Neutrophil (primary cell): ENCODE results near the gene PDE3A.

Experiments
- H3K27ac ChIP-seq: fragments of 200-600 bp; sonication (generic); 2 replicates; pipeline ENCODE4 v1.5.1; 2016; ENCODE audit warnings: mild to moderate bottlenecking, moderate library complexity
- H3K27me3 ChIP-seq: fragments of 200-600 bp; sonication (generic); 2 replicates; pipeline ENCODE4 v1.6.0; 2016; ENCODE audit warnings: mild to moderate bottlenecking
- H3K36me3 ChIP-seq: fragments of 200-600 bp; sonication (generic); 2 replicates; pipeline ENCODE4 v1.5.1; 2017
- H3K4me1 ChIP-seq, 2 experiments: fragments of 200-600 bp in 1 of 2; sonication (generic) in 1 of 2; 1 replicate in 1 of 2; 2 replicates in 1 of 2; pipeline versions ENCODE4 v1.5.1 to v1.6.1; 2013 to 2016; ENCODE audit warnings: low read depth in 1 of 2, low read length in 1 of 2, mild to moderate bottlenecking in 1 of 2, moderate library complexity in 1 of 2; ENCODE audit not compliant: control insufficient read depth in 1 of 2, insufficient read depth in 1 of 2
- H3K4me3 ChIP-seq, 2 experiments: fragments of 200-600 bp in 1 of 2; sonication (generic) in 1 of 2; 1 replicate in 1 of 2; 2 replicates in 1 of 2; pipeline ENCODE4 v1.5.1; 2013 to 2016; ENCODE audit warnings: low read depth in 1 of 2, low read length in 1 of 2, mild to moderate bottlenecking in 1 of 2, moderate library complexity in 1 of 2
- H3K9me3 ChIP-seq: fragments of 200-600 bp; sonication (generic); 2 replicates; pipeline ENCODE4 v1.5.1; 2016
- TF ChIP-seq, protein P1 (sequence below): fragments of 200-600 bp; sonication (generic); IDR thresholded peaks from 2 replicates; pipeline ENCODE4 v1.5.1; 2016; ENCODE audit warnings: antibody characterized with exemption

Gene PDE3A

DNA sequence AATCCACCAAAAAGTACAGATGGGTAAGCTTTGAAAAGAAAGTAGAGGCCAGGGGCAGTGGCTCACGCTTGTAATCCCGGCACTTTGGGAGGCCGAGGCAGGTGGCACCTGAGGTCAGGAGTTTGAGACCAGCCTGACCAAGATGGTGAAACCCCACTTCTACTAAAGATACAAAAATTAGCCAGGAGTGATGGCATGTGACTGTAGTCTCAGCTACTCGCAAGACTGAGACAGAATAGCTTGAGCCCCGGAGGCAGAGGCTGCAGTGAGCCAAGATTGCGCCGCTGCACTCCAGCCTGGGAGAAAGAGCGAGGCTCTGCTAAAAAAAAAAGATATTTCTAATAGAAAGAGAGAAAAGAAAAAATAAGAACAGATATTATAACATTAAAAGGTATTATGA is 192.6 kb downstream of the PDE3A start:
- H3K27ac ChIP-seq = no peak overlapping the region
- TF ChIP-seq, protein P1, sequence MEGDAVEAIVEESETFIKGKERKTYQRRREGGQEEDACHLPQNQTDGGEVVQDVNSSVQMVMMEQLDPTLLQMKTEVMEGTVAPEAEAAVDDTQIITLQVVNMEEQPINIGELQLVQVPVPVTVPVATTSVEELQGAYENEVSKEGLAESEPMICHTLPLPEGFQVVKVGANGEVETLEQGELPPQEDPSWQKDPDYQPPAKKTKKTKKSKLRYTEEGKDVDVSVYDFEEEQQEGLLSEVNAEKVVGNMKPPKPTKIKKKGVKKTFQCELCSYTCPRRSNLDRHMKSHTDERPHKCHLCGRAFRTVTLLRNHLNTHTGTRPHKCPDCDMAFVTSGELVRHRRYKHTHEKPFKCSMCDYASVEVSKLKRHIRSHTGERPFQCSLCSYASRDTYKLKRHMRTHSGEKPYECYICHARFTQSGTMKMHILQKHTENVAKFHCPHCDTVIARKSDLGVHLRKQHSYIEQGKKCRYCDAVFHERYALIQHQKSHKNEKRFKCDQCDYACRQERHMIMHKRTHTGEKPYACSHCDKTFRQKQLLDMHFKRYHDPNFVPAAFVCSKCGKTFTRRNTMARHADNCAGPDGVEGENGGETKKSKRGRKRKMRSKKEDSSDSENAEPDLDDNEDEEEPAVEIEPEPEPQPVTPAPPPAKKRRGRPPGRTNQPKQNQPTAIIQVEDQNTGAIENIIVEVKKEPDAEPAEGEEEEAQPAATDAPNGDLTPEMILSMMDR = no peak
- H3K4me1 ChIP-seq = no peaks in the 10 kb centered on the region
- H3K4me3 ChIP-seq = no peak overlapping the region
- no peaks in the 10 kb centered on the region for H3K27me3 ChIP-seq
- H3K9me3 ChIP-seq = no peaks in the 10 kb centered on the region
- no peaks in the 10 kb centered on the region for H3K36me3 ChIP-seq

DNA sequence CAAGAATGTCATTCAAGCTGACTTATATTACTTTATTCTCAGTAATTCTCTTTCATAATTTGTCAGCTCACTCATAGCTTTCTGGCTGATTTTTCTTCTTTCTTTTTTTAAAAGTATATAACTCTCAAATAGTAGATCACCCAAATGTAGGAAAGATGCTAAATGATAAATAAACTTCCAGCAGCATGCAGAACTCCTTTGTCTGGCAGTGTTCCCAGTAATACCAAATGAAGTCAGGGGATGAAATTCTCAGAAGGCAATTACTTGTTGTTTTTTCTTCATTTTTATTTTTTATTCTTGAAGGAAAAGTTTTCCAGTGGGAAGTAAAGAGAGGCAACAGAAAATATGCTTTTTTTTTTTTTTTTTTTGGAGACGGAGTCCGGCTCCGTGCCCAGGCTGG is 193.5 kb downstream of the PDE3A start:
- Histone ChIP-seq H3K27me3 (no peaks in the 10 kb centered on the region), H3K9me3 (no peaks in the 10 kb centered on the region), H3K4me1 (no peaks in the 10 kb centered on the region), H3K36me3 (no peaks in the 10 kb centered on the region), H3K27ac (no peak overlapping the region), H3K4me3 (no peak overlapping the region)
- TF ChIP-seq, protein P1 = no peak

DNA sequence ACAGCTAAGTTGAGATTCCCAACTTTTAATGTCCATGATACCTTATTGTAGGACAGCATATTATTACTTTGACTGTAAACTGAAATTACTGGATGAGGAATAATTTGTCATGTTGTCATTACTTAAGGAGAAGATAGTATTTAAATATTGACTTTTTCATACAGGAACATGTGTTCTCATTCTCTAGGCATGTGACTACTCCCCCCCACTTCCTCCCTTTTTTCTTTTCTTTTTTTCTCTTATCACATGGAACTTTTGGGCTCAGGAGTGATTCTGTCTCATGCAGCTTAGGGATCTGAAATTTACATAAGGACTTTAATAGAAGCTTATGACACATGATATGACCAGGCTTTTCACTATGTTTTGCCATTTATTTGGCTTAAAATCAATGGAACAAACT is 199.1 kb downstream of the PDE3A start:
- H3K4me3 ChIP-seq = no peak overlapping the region
- no peaks in the 10 kb centered on the region for H3K36me3 ChIP-seq
- TF ChIP-seq, protein P1 = no peak
- H3K27me3 ChIP-seq = no peaks in the 10 kb centered on the region
- no peak overlapping the region for H3K27ac ChIP-seq
- H3K4me1 ChIP-seq = no peaks in the 10 kb centered on the region
- no peaks in the 10 kb centered on the region for H3K9me3 ChIP-seq

DNA sequence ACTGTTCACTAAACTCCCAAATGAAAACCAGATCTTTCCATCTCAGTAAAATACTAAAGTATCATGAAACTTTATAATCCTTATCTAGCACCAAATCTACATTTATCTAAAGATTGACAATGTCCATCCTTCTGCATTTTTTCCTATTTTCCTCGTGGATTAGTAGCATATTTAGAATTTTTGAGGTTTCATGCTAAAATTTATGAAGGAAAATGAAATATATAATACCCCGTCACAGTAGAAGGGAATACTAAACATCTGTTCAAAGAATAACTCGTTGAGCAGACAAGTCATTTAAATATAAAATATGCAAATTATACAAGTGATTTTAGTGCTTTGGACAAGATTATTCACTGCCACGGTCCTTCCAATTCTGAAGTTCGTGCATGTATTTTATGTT is 204.1 kb downstream of the PDE3A start:
- TF ChIP-seq, protein P1 = no peak
- H3K4me1 ChIP-seq = no peaks in the 10 kb centered on the region

DNA sequence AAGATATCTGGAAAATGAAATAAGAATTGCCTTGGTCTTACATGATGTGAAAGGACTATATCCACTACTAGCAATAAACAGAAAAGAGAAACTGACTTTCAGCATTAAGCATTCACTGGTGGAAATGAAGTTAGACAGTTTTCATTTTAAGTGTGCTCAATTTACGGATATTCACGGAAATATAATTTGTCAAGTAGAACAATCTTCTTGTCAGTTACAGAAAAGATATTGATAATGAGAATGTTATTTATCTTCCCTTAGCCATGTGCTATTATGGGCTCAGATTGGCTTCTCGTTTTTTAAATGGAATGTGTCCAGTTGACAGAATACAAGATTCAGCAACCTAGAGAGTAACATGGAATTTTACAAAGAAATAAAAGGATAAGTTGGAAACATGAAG is 208.2 kb downstream of the PDE3A start:
- Histone ChIP-seq H3K4me3 (no peak overlapping the region), H3K36me3 (no peaks in the 10 kb centered on the region), H3K4me1 (no peaks in the 10 kb centered on the region), H3K27ac (no peak overlapping the region), H3K27me3 (no peaks in the 10 kb centered on the region), H3K9me3 (no peaks in the 10 kb centered on the region)
- TF ChIP-seq, protein P1 = no peak

More for the DNA sequence above, 204.1 kb downstream of the PDE3A start:
- H3K36me3 ChIP-seq = no peaks in the 10 kb centered on the region
- H3K27ac ChIP-seq = no peak overlapping the region
- H3K4me3 ChIP-seq = no peak overlapping the region
- H3K9me3 ChIP-seq = no peaks in the 10 kb centered on the region
- H3K27me3 ChIP-seq = no peaks in the 10 kb centered on the region

DNA sequence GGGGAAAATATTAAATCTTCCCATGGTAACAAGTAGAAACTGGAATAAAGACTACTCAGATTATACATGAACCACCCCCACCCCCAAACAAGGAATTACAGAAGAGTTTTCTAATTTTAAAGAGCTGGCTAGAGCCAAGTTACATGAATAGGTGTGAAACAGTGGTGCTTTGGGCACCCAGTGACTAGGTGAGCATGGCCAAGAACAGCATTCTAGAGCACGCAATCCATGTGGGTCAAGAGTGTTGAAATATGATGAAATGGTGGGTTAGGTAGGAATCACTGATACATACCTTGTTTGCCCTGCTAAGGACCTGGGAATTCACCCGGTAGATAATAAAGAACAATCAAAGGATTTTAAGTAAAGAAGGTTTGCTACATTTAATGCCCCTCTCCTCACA is 208.7 kb downstream of the PDE3A start:
- Histone ChIP-seq H3K9me3 (no peaks in the 10 kb centered on the region), H3K27me3 (no peaks in the 10 kb centered on the region), H3K4me1 (no peaks in the 10 kb centered on the region), H3K4me3 (no peak overlapping the region), H3K27ac (no peak overlapping the region), H3K36me3 (no peaks in the 10 kb centered on the region)
- TF ChIP-seq, protein P1 = no peak
